ES-I3 (cell line): Measurements from ENCODE around the gene SP7.
"Not testable (repeated sequence)": the region's sequence is repeated elsewhere in the genome, so short reads cannot be mapped to it uniquely, and the experiment has no call there.

Experiments used
- H3K36me3 ChIP-seq: 2 replicates; pipeline ENCODE4 v1.6.1; 2013; ENCODE audit warnings: mild to moderate bottlenecking, low read length, control low read depth, moderate library complexity; ENCODE audit not compliant: insufficient read depth
- H3K4me1 ChIP-seq: 2 replicates; pipeline ENCODE4 v1.6.1; 2013; ENCODE audit warnings: mild to moderate bottlenecking, control low read depth, low read length; ENCODE audit not compliant: insufficient read depth
- H3K9ac ChIP-seq: 2 replicates; pipeline ENCODE4 v1.6.1; 2013; ENCODE audit warnings: low read depth, mild to moderate bottlenecking, low read length, moderate library complexity
- H3K9me3 ChIP-seq: 2 replicates; pipeline ENCODE4 v1.6.1; 2013; ENCODE audit warnings: mild to moderate bottlenecking, low read length, moderate library complexity; ENCODE audit not compliant: control insufficient read depth, insufficient read depth

Gene SP7

DNA sequence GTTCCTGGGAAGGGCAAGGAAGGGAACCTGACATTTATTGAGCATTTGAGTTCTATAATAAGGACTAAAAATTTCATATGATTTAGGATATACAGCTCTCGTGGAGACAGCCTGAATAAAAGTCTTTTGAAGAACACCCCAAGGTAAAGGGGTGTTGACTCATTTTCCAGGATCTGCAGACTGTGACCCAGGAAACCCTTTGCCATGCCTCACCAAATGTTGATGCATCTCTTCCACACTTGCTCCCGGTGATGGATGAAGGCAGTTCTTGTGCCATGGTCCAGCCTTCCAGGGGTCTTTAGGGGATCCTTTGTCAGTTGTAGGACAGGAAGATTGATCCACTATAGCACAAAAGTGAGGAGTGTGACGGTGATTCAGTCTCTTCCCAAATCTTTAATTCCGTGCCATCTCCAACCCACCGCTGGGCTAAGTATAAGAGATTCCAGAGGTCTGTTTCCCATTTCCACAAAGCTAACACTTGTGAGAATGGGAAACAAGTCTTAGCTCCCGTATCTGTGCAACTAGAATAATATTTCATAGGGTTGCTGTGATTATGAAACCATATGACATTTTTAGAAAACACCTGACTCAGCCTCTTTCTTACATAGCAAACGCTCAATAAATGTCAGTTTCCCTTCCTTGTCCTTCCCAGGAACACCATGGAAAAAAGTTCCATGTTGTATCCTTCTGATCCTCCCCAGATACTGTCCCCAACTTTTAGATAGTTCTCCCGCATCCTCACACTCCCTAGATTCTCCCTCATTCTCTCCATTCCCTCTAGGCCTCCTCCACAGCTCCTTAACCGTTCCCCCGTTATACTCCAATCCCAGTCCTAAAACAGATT, 15.6 kb downstream of the SP7 start:
- H3K9ac ChIP-seq: peak overlapping the region; percentile 96
- H3K36me3 ChIP-seq: no peaks in the 10 kb centered on the region; the same call in 1 of the 2 replicates
- no peaks in the 10 kb centered on the region for H3K9me3 ChIP-seq
- peaks cover 6% of the 10 kb centered on the region; the same call in 1 of the 2 replicates for H3K4me1 ChIP-seq

DNA sequence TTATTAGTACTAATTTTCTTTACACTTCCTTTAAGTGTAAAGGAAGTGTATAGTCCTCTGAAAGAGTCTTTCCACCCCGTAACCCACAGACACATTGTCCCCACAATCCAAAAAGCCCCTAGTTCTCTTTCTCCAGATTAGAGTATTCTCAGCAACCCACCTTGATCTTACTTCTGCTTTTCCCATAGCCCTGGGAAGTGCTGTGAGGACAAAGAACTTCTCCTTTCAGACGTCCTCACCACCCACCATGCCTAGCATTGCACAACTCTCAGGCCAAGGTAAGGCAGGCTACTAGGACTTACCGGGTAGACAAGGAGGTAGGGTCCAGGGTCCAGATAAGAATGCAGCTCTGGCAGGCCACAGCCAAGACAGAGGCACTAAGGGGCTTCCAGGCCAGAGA, 22.2 kb downstream of the SP7 start:
- Histone ChIP-seq H3K36me3 (no peaks in the 10 kb centered on the region; the same call in 1 of the 2 replicates), H3K9me3 (no peaks in the 10 kb centered on the region), H3K9ac (no peak overlapping the region), H3K4me1 (no peaks in the 10 kb centered on the region)

GRCh38 chr12:53308276-53308675, 27.9 kb downstream of the SP7 start:
- no peaks in the 10 kb centered on the region for H3K4me1 ChIP-seq
- H3K9ac ChIP-seq: no peak overlapping the region
- peaks cover 13% of the 10 kb centered on the region; the same call in 1 of the 2 replicates for H3K36me3 ChIP-seq
- no peaks in the 10 kb centered on the region for H3K9me3 ChIP-seq

DNA sequence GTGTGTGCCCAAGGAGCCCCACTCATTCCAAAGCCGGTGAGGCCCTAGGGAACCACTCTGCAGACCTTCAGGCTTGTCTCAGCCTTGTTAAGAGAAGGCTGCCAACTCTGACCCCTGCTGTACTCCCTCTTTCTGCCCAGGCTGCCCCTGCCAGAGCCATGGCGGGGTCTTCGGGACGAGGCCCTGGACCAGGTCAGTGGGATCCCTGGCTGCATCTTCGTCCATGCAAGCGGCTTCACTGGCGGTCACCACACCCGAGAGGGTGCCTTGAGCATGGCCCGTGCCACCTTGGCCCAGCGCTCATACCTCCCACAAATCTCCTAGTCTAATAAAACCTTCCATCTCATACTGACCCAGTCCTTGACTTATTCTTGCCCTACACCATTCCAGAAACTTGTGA, 29.3 kb downstream of the SP7 start:
- Histone ChIP-seq H3K36me3 (peaks cover 13% of the 10 kb centered on the region; the same call in 1 of the 2 replicates), H3K9ac (no peak overlapping the region), H3K4me1 (no peaks in the 10 kb centered on the region), H3K9me3 (no peaks in the 10 kb centered on the region)

- Histone ChIP-seq H3K9me3 (no peaks in the 10 kb centered on the region), H3K9ac (no peak overlapping the region), H3K36me3 (peaks cover 20% of the 10 kb centered on the region), H3K4me1 (peaks cover 3% of the 10 kb centered on the region; the same call in 1 of the 2 replicates)
These were observed 33.3 kb downstream of the SP7 start for GRCh38 chr12:53302903-53303302.

DNA sequence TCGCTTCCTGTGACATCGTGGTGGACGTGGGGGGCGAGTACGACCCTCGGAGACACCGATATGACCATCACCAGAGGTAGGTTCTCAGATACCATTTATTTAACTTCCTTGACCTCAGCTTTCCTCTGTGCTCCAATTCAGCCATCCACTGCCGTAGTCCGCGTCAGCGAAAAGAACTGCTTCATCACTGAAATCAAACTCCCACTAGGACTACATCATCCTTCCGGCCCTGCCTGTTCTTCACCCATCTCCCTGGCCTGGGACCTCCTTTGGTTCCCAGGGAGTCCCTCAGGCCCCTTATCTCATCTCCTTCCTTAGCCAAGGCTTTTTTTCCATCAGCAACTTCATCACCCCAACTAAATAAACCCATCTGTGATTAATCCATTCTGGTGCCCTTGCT, 36.0 kb downstream of the SP7 start:
- peaks cover 13% of the 10 kb centered on the region for H3K36me3 ChIP-seq

DNA sequence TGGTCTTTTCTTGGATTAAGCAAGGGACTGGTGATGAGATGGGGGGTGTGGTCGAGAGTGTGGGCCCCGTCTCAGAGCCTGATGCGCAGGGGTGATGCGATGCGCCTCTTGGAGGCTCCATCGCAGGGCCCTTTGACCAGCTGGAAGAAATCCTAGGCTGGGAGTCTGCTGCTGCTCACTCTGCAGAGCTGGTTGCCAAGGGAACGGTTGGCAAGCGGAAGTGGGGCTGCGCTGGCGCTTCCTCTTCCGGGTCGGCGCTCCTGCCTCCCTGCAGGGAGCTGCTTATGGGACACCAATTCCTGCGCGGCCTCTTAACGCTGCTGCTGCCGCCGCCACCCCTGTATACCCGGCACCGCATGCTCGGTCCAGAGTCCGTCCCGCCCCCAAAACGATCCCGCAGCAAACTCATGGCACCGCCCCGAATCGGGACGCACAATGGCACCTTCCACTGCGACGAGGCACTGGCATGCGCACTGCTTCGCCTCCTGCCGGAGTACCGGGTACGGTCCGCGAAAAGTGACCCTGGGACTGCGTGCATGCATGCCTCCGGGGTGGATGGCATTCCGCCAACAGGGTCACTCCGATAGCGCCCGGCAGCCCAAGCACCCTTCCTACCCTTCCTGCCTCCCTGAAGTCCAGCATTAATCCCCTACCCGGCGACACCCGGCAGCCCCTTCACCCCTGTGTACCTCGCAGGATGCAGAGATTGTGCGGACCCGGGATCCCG, 36.5 kb downstream of the SP7 start, which contains the start of gene MYG1:
Gene MYG1, plus strand, starts transcription at position 242 of the 727 bp plus-strand sequence. Its CDS starts 43 bp downstream, at position 285.
- peaks cover 11% of the 10 kb centered on the region; the same call in 1 of the 2 replicates for H3K36me3 ChIP-seq
- H3K9ac ChIP-seq: peak within 1 kb of the TSS; percentile 71
- H3K9me3 ChIP-seq: no peaks in the 10 kb centered on the region
- peaks cover 3% of the 10 kb centered on the region; the same call in 1 of the 2 replicates for H3K4me1 ChIP-seq

More for the DNA sequence above, 36.0 kb downstream of the SP7 start:
- no peaks in the 10 kb centered on the region for H3K9me3 ChIP-seq
- H3K4me1 ChIP-seq: peaks cover 3% of the 10 kb centered on the region; the same call in 1 of the 2 replicates
- peak overlapping the region; percentile 71 for H3K9ac ChIP-seq

DNA sequence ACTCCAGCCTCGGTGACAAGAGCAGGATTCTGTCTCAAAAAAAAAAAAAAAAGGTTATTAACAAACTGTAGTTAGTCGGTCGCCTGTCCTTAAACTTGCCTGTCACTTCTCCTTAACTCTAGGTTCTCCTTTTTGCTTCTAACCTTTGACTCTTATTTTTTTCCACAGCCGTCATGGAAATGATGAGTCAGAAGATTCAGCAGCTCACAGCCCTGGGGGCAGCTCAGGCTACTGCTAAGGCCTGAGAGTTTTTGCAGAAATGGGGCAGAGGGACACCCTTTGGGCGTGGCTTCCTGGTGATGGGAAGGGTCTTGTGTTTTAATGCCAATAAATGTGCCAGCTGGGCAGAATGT, 37.1 kb downstream of the SP7 start:
- peaks cover 3% of the 10 kb centered on the region; the same call in 1 of the 2 replicates for H3K4me1 ChIP-seq
- peaks cover 11% of the 10 kb centered on the region; the same call in 1 of the 2 replicates for H3K36me3 ChIP-seq
- H3K9ac ChIP-seq: peak overlapping the region; percentile 71; the same call in 1 of the 2 replicates
- no peaks in the 10 kb centered on the region for H3K9me3 ChIP-seq

- Histone ChIP-seq H3K4me1 (peaks cover 3% of the 10 kb centered on the region; the same call in 1 of the 2 replicates), H3K9ac (no peak overlapping the region), H3K9me3 (no peaks in the 10 kb centered on the region), H3K36me3 (peaks cover 11% of the 10 kb centered on the region; the same call in 1 of the 2 replicates)
These were observed 38.0 kb downstream of the SP7 start for GRCh38 chr12:53298164-53298563.

GRCh38 chr12:53297106-53297505, 39.0 kb downstream of the SP7 start:
- H3K9me3 ChIP-seq, H3K4me1 ChIP-seq, H3K9ac ChIP-seq: not testable (repeated sequence)
- peaks cover 11% of the 10 kb centered on the region; the same call in 1 of the 2 replicates for H3K36me3 ChIP-seq

DNA sequence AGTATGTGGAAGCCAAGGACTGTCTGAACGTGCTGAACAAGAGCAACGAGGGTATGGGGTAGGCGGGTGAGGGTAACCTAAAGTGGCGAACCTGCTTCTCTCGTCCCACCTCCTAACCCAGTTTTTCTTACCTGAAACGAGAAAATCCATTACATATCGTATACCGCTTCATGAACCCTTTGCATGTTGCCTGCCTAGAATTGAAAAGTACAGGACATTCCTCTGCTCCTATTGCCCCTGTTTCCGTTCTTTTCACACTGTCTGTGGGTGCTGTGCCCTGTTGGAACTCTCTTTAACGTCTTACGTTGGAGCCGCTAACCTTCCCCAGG, 40.3 kb downstream of the SP7 start:
- Histone ChIP-seq H3K9ac (peak overlapping the region; percentile 85), H3K36me3 (peaks cover 14% of the 10 kb centered on the region; the same call in 1 of the 2 replicates), H3K9me3 (no peaks in the 10 kb centered on the region), H3K4me1 (peaks cover 3% of the 10 kb centered on the region; the same call in 1 of the 2 replicates)

- Histone ChIP-seq H3K4me1 (peaks cover 3% of the 10 kb centered on the region; the same call in 1 of the 2 replicates), H3K9me3 (no peaks in the 10 kb centered on the region), H3K9ac (peak within 1 kb of the TSS; percentile 85), H3K36me3 (peaks cover 14% of the 10 kb centered on the region; the same call in 1 of the 2 replicates)
These were observed 40.9 kb downstream of the SP7 start, which contains the start of gene PFDN5 for GRCh38 chr12:53295070-53295890. Gene PFDN5 (plus strand): TSS chr12:53295542. CDS start chr12:53295568, 26 bp downstream.

- Histone ChIP-seq H3K9ac (no peak overlapping the region), H3K36me3 (peaks cover 10% of the 10 kb centered on the region), H3K9me3 (no peaks in the 10 kb centered on the region), H3K4me1 (no peaks in the 10 kb centered on the region)
These were observed 43.7 kb downstream of the SP7 start for GRCh38 chr12:53292426-53292825.

DNA sequence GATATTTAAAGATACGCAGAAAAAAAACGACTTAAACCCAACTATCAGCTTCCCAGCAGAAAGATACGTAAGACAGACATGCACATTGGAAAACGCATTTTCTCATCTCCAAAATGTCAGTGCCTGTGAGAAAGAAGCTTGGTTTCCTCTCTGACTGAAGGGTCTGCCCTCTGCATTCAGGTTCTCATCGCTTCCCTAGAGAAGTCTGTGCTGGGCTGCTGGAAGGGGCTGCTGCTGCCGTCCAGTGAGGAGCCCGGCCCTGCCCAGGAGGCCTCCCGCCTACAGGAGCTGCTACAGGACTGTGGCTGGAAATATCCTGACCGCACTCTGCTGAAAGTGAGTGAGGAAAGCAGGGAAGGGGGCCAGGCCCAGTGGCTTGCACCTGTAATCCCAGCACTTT, 45.5 kb downstream of the SP7 start:
- Histone ChIP-seq H3K36me3 (peaks cover 10% of the 10 kb centered on the region), H3K9ac (no peak overlapping the region), H3K9me3 (no peaks in the 10 kb centered on the region), H3K4me1 (no peaks in the 10 kb centered on the region)
